Mammary epithelial cell (primary cell): Measurements from ENCODE around the gene FYN.

Experiments
- CTCF ChIP-seq, 2 donors: IDR thresholded peaks in 1 of 2; conservative IDR thresholded peaks in 1 of 2; 2 replicates each; pipeline ENCODE4 v1.5.1; 2011 to 2012; ENCODE audit warnings: inconsistent platforms in 2 of 2, low read length in 2 of 2, mild to moderate bottlenecking in 2 of 2, control low read depth in 1 of 2, low read depth in 1 of 2; ENCODE audit not compliant: insufficient read depth in 1 of 2; ENCODE audit errors: extremely low read depth in 1 of 2
- EZH2 ChIP-seq: IDR thresholded peaks from 2 replicates; pipeline ENCODE4 v1.6.1; 2012; ENCODE audit warnings: low read length, inconsistent platforms, borderline replicate concordance

GRCh38 chr6:111702268-111702667 lies 171.0 kb downstream of the FYN start:
- TF ChIP-seq CTCF (conservative IDR thresholded peaks at IDR 0.05 in 1 of 2, IDR thresholded peaks at IDR 0.05 in 1 of 2; ENCODE audit: extremely low read depth in 1 of 2, insufficient read depth in 1 of 2, low read depth in 1 of 2, low read length in 2 of 2) (no peak), EZH2 (no peak)
